ENCODE results near the gene ZSCAN26. TPM values are rescaled to one million over a fixed set of nuclear protein-coding genes. Genes with fewer than 3 reads are reported as not detected.

ZSCAN26 gene
- total and polyA plus RNA-seq, 2 of the 4 experiments (the other 2 are of a cell fraction), result 13.1 to 42.1 TPM

DNA sequence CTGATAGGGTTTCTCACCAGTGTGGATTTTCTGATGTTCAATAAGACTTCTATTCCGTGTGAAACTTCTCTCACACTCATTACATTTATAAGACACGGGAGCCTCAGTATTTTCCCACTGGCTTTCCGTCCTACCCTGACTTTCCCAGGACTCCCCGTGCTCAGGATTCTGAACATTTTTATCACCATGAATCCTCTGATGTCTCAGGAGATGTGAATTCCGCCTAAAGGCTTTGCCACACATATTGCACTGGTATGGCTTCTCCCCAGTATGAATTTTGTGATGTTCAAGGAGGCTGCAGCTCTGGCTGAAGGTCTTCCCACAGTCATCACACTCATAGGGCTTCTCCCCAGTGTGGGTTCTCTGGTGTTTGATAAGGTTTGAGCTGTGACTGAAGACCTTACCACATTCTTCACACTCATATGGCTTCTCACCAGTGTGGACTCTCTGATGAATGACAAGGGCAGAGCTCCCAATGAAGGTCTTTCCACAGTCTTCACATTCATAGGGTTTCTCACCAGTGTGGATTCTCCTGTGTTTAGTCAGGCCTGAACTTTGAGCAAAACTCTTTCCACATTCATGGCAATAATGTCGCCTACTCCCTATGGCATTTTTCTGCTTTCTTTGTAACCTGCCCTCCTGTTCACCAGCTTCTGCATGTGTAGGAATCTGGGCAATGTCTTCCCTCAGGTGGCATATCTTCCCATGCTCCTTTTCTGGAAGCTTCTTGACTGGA, 21.6 kb upstream of the ZSCAN26 start:
- no peak overlapping the region for H4K8ac ChIP-seq (ENCODE audit: low read depth in 2 of 2, low read length in 2 of 2)
- no peak overlapping the region for H3K27ac ChIP-seq (ENCODE audit: insufficient read depth, low read length)
- BruUV-seq (replicated peaks), result no TSS peak
- H3K4me1 ChIP-seq (ENCODE audit: control insufficient read depth, insufficient read depth, low read length), result no peaks in the 10 kb centered on the region
- H3K79me1 ChIP-seq (ENCODE audit: low read depth in 1 of 2, low read length in 2 of 2), result peaks cover 0 to 9% of the 10 kb centered on the region in 2 experiments; a peak in 3 of 4 replicates
- peaks cover 29% of the 10 kb centered on the region for H3K36me3 ChIP-seq (ENCODE audit: control insufficient read depth, insufficient read depth, low read length)
- intact Hi-C loops (cut with micrococcal nuclease) (no loop called here), in situ Hi-C loops (cut with MboI; ENCODE audit: low sequenced_read_pairs) (no loop called here), dilution Hi-C loops (cut with HindIII; ENCODE audit: low sequenced_read_pairs, unreplicated experiment) (no loop called here)
- no peak overlapping the region for H2BK20ac ChIP-seq (ENCODE audit: low read depth, low read length)
- ChIA-PET POLR2A (ENCODE audit: unreplicated experiment) (no interaction called here), CTCF (no interaction called here)
- no peak overlapping the region for H3K14ac ChIP-seq (replicated peaks; ENCODE audit: low read depth, low read length)
- H3K9ac ChIP-seq (ENCODE audit: low read depth, low read length), result no peak overlapping the region
- no peak overlapping the region for H2AK9ac ChIP-seq (replicated peaks; ENCODE audit: low read depth, low read length, poor library complexity)
- no peak overlapping the region; the same call in 1 of the 2 replicates for H3K23ac ChIP-seq (ENCODE audit: low read depth, low read length)
- no peak overlapping the region for H2AK5ac ChIP-seq (ENCODE audit: low read depth, low read length)
- H3K56ac ChIP-seq (ENCODE audit: extremely low read depth, insufficient read depth, low read length), result no peak overlapping the region
- H3K9me3 ChIP-seq (ENCODE audit: control insufficient read depth, insufficient read depth, low read length), result no peaks in the 10 kb centered on the region
- no peak overlapping the region for H3K4ac ChIP-seq (ENCODE audit: low read depth, low read length)
- no peaks in the 10 kb centered on the region for H4K20me1 ChIP-seq (ENCODE audit: insufficient read depth, low read length)
- no peak overlapping the region for H2AFZ ChIP-seq (replicated peaks; ENCODE audit: low read length, poor library complexity)
- no peak overlapping the region for H2BK15ac ChIP-seq (ENCODE audit: low read depth, low read length)
- no peaks in the 10 kb centered on the region for H3K27me3 ChIP-seq (ENCODE audit: control insufficient read depth, insufficient read depth, low read length)
- ATAC-seq (ENCODE audit: low read depth), result no peak
- no peak overlapping the region for H2BK5ac ChIP-seq (ENCODE audit: low read depth, low read length, poor library complexity, severe bottlenecking)
- no peak for DNase-seq
- no peaks in the 10 kb centered on the region for H3K9me1 ChIP-seq (ENCODE audit: insufficient read depth, low read length)
- WGBS, 2 experiments (ENCODE audit: extremely low coverage in 2 of 2, insufficient read length in 1 of 2), result 100% methylated on average over 2 of the region's 6 CpGs; no CpG with 5 or more reads in 1 of the 2 experiments
- no peak overlapping the region for H3K18ac ChIP-seq (ENCODE audit: low read depth, low read length)
- TF ChIP-seq MAZ (IDR thresholded peaks at IDR 0.05; ENCODE audit: borderline replicate concordance, low read depth, low read length), result no peak
- TF ChIP-seq, protein P1, sequence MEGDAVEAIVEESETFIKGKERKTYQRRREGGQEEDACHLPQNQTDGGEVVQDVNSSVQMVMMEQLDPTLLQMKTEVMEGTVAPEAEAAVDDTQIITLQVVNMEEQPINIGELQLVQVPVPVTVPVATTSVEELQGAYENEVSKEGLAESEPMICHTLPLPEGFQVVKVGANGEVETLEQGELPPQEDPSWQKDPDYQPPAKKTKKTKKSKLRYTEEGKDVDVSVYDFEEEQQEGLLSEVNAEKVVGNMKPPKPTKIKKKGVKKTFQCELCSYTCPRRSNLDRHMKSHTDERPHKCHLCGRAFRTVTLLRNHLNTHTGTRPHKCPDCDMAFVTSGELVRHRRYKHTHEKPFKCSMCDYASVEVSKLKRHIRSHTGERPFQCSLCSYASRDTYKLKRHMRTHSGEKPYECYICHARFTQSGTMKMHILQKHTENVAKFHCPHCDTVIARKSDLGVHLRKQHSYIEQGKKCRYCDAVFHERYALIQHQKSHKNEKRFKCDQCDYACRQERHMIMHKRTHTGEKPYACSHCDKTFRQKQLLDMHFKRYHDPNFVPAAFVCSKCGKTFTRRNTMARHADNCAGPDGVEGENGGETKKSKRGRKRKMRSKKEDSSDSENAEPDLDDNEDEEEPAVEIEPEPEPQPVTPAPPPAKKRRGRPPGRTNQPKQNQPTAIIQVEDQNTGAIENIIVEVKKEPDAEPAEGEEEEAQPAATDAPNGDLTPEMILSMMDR (conservative IDR thresholded peaks at IDR 0.05; ENCODE audit: low read depth, low read length), result no peak
- TF ChIP-seq SMC3 (IDR thresholded peaks at IDR 0.05; ENCODE audit: low read depth, low read length), result no peak
- no peak for TF ChIP-seq MXI1 (IDR thresholded peaks at IDR 0.05; ENCODE audit: borderline replicate concordance, low read depth, low read length)
- TF ChIP-seq RCOR1 (IDR thresholded peaks at IDR 0.05; ENCODE audit: insufficient replicate concordance, low read length), result no peak
- TF ChIP-seq BHLHE40 (IDR thresholded peaks at IDR 0.05; ENCODE audit: low read depth, low read length), result no peak
- TF ChIP-seq, protein P2, sequence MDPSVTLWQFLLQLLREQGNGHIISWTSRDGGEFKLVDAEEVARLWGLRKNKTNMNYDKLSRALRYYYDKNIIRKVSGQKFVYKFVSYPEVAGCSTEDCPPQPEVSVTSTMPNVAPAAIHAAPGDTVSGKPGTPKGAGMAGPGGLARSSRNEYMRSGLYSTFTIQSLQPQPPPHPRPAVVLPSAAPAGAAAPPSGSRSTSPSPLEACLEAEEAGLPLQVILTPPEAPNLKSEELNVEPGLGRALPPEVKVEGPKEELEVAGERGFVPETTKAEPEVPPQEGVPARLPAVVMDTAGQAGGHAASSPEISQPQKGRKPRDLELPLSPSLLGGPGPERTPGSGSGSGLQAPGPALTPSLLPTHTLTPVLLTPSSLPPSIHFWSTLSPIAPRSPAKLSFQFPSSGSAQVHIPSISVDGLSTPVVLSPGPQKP (IDR thresholded peaks at IDR 0.05; ENCODE audit: borderline replicate concordance, low read depth, low read length), result no peak
- TF ChIP-seq, protein P3, sequence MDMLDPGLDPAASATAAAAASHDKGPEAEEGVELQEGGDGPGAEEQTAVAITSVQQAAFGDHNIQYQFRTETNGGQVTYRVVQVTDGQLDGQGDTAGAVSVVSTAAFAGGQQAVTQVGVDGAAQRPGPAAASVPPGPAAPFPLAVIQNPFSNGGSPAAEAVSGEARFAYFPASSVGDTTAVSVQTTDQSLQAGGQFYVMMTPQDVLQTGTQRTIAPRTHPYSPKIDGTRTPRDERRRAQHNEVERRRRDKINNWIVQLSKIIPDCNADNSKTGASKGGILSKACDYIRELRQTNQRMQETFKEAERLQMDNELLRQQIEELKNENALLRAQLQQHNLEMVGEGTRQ (IDR thresholded peaks at IDR 0.05; ENCODE audit: low read depth, low read length), result no peak
- no peak for TF ChIP-seq POLR2A (IDR thresholded peaks at IDR 0.05; ENCODE audit: low read depth, low read length)
- no peak for TF ChIP-seq CHD1 (IDR thresholded peaks at IDR 0.05; ENCODE audit: low read depth, low read length)
- no peak overlapping the region for H3K4me2 ChIP-seq (ENCODE audit: low read depth, low read length)
- H2BK120ac ChIP-seq (ENCODE audit: low read depth, low read length), result no peak overlapping the region
- no peak overlapping the region for H4K5ac ChIP-seq (ENCODE audit: low read depth, low read length)
- no peak overlapping the region for H3K4me3 ChIP-seq (ENCODE audit: insufficient read depth, low read depth, low read length)
- no peak overlapping the region for H4K91ac ChIP-seq (ENCODE audit: insufficient read depth, low read depth, low read length)

Data from IMR-90 (cell line).